Measurements from ENCODE around the gene WWC2. TPM values are rescaled to one million over a fixed set of nuclear protein-coding genes. Genes with fewer than 3 reads are reported as not detected.

The WWC2 gene
- total RNA-seq, 1 experiment from 2014 or later: 80.3 TPM

DNA sequence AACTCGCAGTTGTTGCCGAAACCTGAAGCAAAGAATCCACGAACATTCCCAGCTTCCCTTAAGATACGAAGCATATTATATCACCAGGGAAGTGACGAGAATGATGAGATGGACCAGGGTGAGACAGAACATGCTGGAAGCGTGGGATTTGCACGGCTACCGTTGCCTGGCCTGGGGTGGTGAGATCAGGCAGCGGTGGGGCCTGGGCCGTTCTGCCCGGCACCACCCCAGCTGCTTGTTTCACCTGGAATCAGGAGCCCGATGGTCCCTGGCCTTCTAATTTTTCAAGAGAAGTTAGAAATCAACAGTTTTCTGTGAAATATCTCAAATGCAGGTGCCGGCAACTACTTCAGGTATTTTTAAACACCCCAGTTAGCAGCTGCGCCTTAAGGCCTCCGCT is 215.3 kb downstream of the WWC2 start:
- Histone ChIP-seq H3K9me3 (ENCODE audit: control insufficient read depth, insufficient read depth, low read depth, low read length) (no peaks in the 10 kb centered on the region), H3K27ac (ENCODE audit: low read length) (no peak overlapping the region), H3K36me3 (ENCODE audit: control insufficient read depth, insufficient read depth, low read length) (no peaks in the 10 kb centered on the region; the same call in 1 of the 2 replicates), H3K4me3 (ENCODE audit: low read depth in 2 of 2, low read length in 2 of 2) (no peak overlapping the region), H3K27me3 (ENCODE audit: control insufficient read depth, insufficient read depth, low read length) (no peaks in the 10 kb centered on the region), H3K4me1 (ENCODE audit: control insufficient read depth, insufficient read depth, low read length) (no peaks in the 10 kb centered on the region)
- intact Hi-C loops (cut with micrococcal nuclease; ENCODE audit: unreplicated experiment) (no loop called here), in situ Hi-C loops (cut with HindIII; ENCODE audit: low pct_unique_long_range_greater_than_20kb, low sequenced_read_pairs) (no loop called here)
- ChIA-PET CTCF (no interaction called here), POLR2A (no interaction called here)
- BruUV-seq (replicated peaks): no TSS peak
- DNase-seq (ENCODE audit: low read depth, low spot score) (no peak), ATAC-seq (no peak)
- TF ChIP-seq, protein P1, sequence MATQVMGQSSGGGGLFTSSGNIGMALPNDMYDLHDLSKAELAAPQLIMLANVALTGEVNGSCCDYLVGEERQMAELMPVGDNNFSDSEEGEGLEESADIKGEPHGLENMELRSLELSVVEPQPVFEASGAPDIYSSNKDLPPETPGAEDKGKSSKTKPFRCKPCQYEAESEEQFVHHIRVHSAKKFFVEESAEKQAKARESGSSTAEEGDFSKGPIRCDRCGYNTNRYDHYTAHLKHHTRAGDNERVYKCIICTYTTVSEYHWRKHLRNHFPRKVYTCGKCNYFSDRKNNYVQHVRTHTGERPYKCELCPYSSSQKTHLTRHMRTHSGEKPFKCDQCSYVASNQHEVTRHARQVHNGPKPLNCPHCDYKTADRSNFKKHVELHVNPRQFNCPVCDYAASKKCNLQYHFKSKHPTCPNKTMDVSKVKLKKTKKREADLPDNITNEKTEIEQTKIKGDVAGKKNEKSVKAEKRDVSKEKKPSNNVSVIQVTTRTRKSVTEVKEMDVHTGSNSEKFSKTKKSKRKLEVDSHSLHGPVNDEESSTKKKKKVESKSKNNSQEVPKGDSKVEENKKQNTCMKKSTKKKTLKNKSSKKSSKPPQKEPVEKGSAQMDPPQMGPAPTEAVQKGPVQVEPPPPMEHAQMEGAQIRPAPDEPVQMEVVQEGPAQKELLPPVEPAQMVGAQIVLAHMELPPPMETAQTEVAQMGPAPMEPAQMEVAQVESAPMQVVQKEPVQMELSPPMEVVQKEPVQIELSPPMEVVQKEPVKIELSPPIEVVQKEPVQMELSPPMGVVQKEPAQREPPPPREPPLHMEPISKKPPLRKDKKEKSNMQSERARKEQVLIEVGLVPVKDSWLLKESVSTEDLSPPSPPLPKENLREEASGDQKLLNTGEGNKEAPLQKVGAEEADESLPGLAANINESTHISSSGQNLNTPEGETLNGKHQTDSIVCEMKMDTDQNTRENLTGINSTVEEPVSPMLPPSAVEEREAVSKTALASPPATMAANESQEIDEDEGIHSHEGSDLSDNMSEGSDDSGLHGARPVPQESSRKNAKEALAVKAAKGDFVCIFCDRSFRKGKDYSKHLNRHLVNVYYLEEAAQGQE (IDR thresholded peaks at IDR 0.05; ENCODE audit: insufficient read depth in 1 of 2, low read depth in 2 of 2, low read length in 1 of 2): no peak
- TF ChIP-seq, protein P2, sequence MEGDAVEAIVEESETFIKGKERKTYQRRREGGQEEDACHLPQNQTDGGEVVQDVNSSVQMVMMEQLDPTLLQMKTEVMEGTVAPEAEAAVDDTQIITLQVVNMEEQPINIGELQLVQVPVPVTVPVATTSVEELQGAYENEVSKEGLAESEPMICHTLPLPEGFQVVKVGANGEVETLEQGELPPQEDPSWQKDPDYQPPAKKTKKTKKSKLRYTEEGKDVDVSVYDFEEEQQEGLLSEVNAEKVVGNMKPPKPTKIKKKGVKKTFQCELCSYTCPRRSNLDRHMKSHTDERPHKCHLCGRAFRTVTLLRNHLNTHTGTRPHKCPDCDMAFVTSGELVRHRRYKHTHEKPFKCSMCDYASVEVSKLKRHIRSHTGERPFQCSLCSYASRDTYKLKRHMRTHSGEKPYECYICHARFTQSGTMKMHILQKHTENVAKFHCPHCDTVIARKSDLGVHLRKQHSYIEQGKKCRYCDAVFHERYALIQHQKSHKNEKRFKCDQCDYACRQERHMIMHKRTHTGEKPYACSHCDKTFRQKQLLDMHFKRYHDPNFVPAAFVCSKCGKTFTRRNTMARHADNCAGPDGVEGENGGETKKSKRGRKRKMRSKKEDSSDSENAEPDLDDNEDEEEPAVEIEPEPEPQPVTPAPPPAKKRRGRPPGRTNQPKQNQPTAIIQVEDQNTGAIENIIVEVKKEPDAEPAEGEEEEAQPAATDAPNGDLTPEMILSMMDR (IDR thresholded peaks at IDR 0.05): no peak
- TF ChIP-seq SIN3A (IDR thresholded peaks at IDR 0.05; ENCODE audit: borderline replicate concordance, insufficient read depth, low read depth, low read length): no peak
- no peak for TF ChIP-seq TCF7L2 (IDR thresholded peaks at IDR 0.05; ENCODE audit: low read depth, low read length)
- no peak for TF ChIP-seq POLR2AphosphoS5 (IDR thresholded peaks at IDR 0.05; ENCODE audit: low read depth, low read length)

DNA sequence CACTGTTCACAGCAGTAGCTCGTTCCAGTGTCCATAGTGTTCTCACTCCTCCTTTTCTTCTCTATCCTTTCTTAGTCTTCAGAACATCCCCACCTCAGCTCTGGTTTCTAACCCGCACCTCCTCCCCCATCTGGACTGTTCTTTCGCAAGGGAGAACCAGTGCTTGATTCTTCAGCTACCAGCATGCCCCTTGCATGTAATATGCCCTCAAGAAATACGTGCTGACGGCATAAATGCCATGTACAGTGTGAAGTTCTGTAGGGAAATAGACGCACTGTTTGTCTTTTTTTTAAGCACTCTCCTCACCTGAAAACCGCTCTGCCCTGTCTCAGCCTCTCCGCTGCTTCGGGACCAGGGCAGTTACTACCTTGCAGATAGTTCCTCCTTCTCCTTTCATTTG is 215.7 kb downstream of the WWC2 start:
- POLR2A ChIA-PET: no interaction called here

More for the DNA sequence above, 215.7 kb downstream of the WWC2 start:
- no peak for ATAC-seq
- CTCF ChIA-PET: no interaction called here
- H3K4me1 ChIP-seq (ENCODE audit: control insufficient read depth, insufficient read depth, low read length): no peaks in the 10 kb centered on the region
- H3K27me3 ChIP-seq (ENCODE audit: control insufficient read depth, insufficient read depth, low read length): no peaks in the 10 kb centered on the region
- no peaks in the 10 kb centered on the region for H3K9me3 ChIP-seq (ENCODE audit: control insufficient read depth, insufficient read depth, low read depth, low read length)
- DNase-seq (ENCODE audit: low read depth, low spot score): no peak
- no peak overlapping the region for H3K27ac ChIP-seq (ENCODE audit: low read length)
- TF ChIP-seq SIN3A (IDR thresholded peaks at IDR 0.05; ENCODE audit: borderline replicate concordance, insufficient read depth, low read depth, low read length) (no peak), POLR2AphosphoS5 (IDR thresholded peaks at IDR 0.05; ENCODE audit: low read depth, low read length) (no peak), TCF7L2 (IDR thresholded peaks at IDR 0.05; ENCODE audit: low read depth, low read length) (no peak)
- TF ChIP-seq, protein P2 (IDR thresholded peaks at IDR 0.05): no peak
- TF ChIP-seq, protein P1 (IDR thresholded peaks at IDR 0.05; ENCODE audit: insufficient read depth in 1 of 2, low read depth in 2 of 2, low read length in 1 of 2): no peak
- intact Hi-C loops (cut with micrococcal nuclease; ENCODE audit: unreplicated experiment): no loop called here
- BruUV-seq (replicated peaks): no TSS peak
- no peaks in the 10 kb centered on the region; the same call in 1 of the 2 replicates for H3K36me3 ChIP-seq (ENCODE audit: control insufficient read depth, insufficient read depth, low read length)
- in situ Hi-C loops (cut with HindIII; ENCODE audit: low pct_unique_long_range_greater_than_20kb, low sequenced_read_pairs): no loop called here
- no peak overlapping the region for H3K4me3 ChIP-seq (ENCODE audit: low read depth in 2 of 2, low read length in 2 of 2)
